HepG2 (cell line): ENCODE data around the gene ATG16L2. TPM values are rescaled to one million over a fixed set of nuclear protein-coding genes. Genes with fewer than 3 reads are reported as not detected.
A peak's percentile ranks its signal among the peaks of the same experiment; 100 is the strongest.

ENCODE experiments used
- ATAC-seq: fragments of 200-7000 bp; cut with Tn5 transposase; 3 replicates; pipeline ENCODE4 v1.9.1; 2020; ENCODE audit warnings: mild to moderate bottlenecking, moderate library complexity
- BruUV-seq: library from RNA; stranded (reverse); fragments of 400-500 nt; replicated peaks from 2 replicates; lab custom pipeline; 2021; lab: Mats Ljungman, UMichigan
- CTCF ChIA-PET: fragments of 300-600 bp; formaldehyde crosslinking; extraction: SDS; loops from one replicate; lab custom pipeline; 2021; ENCODE audit warnings: low total read pairs, inconsistent platforms, low intra/inter-chr PET ratio; lab: Yijun Ruan, JAX
- POLR2A ChIA-PET: fragments of 350-600 bp; sonication (Branson Sonifier 250); formaldehyde crosslinking; loops from one replicate; lab custom pipeline; 2020; ENCODE audit warnings: antibody characterized with exemption, inconsistent platforms; lab: Yijun Ruan, JAX
- DNase-seq: peaks from one replicate; pipeline ENCODE4 v3.0.0-alpha.2; 2015; ENCODE audit warnings: low spot score
- FAIRE-seq: peaks from 3 replicates; lab custom pipeline; 2011; peaks lifted over from hg19 to GRCh38; lab: Jason Lieb, UNC
- H2AFZ ChIP-seq: one replicate; pipeline ENCODE4 v1.6.1; 2011; ENCODE audit warnings: low read length, inconsistent platforms
- H3K27ac ChIP-seq: fragments of 300-600 bp; 3 replicates; pipeline ENCODE4 v1.8.0; 2011; ENCODE audit warnings: mixed run types, mild to moderate bottlenecking, mixed read lengths, low read length, inconsistent platforms; ENCODE audit not compliant: insufficient read depth; ENCODE audit errors: extremely low read length
- H3K27me3 ChIP-seq, 2 experiments: fragments of 200-600 bp in 1 of 2; 2 replicates in 1 of 2; 3 replicates in 1 of 2; pipeline versions ENCODE4 v1.6.0 to v1.8.0; 2011; ENCODE audit warnings: low read length in 2 of 2, mild to moderate bottlenecking in 2 of 2, moderate library complexity in 2 of 2, inconsistent platforms in 1 of 2; ENCODE audit not compliant: insufficient read depth in 2 of 2, control insufficient read depth in 1 of 2
- H3K36me3 ChIP-seq, 2 experiments: fragments of 200-600 bp in 1 of 2; replicated peaks in 1 of 2; 2 replicates in 1 of 2; 3 replicates in 1 of 2; pipeline versions ENCODE4 v1.5.1 to v1.8.0; 2011; ENCODE audit warnings: low read length in 2 of 2, inconsistent platforms in 1 of 2; ENCODE audit not compliant: insufficient read depth in 2 of 2, control insufficient read depth in 1 of 2
- H3K4me1 ChIP-seq: 2 replicates; pipeline ENCODE4 v1.5.1; 2012; ENCODE audit warnings: low read length, inconsistent platforms; ENCODE audit not compliant: insufficient read depth
- H3K4me2 ChIP-seq: 2 replicates; pipeline ENCODE4 v1.6.0; 2011; ENCODE audit warnings: low read depth, low read length, inconsistent platforms
- H3K4me3 ChIP-seq, 3 experiments: fragments of 200-600 bp in 1 of 3; sonication (generic), shearing (Covaris generic) in 1 of 3; replicated peaks in 1 of 3; 2 replicates each; pipeline ENCODE4 v1.5.1; 2011 to 2016; ENCODE audit warnings: low read length in 3 of 3, inconsistent platforms in 2 of 3, low read depth in 2 of 3, mild to moderate bottlenecking in 2 of 3, control low read depth in 1 of 3, mixed read lengths in 1 of 3; ENCODE audit not compliant: insufficient read depth in 1 of 3
- H3K79me2 ChIP-seq: one replicate; pipeline ENCODE4 v1.6.1; 2011; ENCODE audit warnings: low read length, inconsistent platforms; ENCODE audit not compliant: insufficient read depth
- H3K9ac ChIP-seq: 2 replicates; pipeline ENCODE4 v1.6.0; 2011; ENCODE audit warnings: mild to moderate bottlenecking, low read depth, low read length, inconsistent platforms; ENCODE audit not compliant: insufficient read depth
- H3K9me3 ChIP-seq: 2 replicates; pipeline ENCODE4 v1.5.1; 2012; ENCODE audit warnings: mild to moderate bottlenecking, low read length
- H4K20me1 ChIP-seq: 2 replicates; pipeline ENCODE4 v1.6.0; 2011; ENCODE audit warnings: inconsistent platforms, mild to moderate bottlenecking, low read length, moderate library complexity; ENCODE audit not compliant: insufficient read depth
- CBX2 ChIP-seq, 2 experiments: fragments of 200-600 bp in 1 of 2; sonication (generic); formaldehyde crosslinking in 1 of 2; IDR thresholded peaks; 2 replicates each; pipeline versions ENCODE4 v1.7.0 to v1.8.1; 2018 to 2022; ENCODE audit warnings: low read depth in 2 of 2, low read length in 1 of 2, mild to moderate bottlenecking in 1 of 2, missing genetic modification reagents in 1 of 2
- HOXA5 ChIP-seq: sonication (generic); formaldehyde crosslinking; IDR thresholded peaks from 2 replicates; pipeline ENCODE4 v1.4.0; 2020; ENCODE audit warnings: missing genetic modification reagents
- IRF9 ChIP-seq: sonication (generic); formaldehyde crosslinking; IDR thresholded peaks from 2 replicates; pipeline ENCODE4 v1.8.0; 2022; ENCODE audit warnings: missing genetic modification reagents, mild to moderate bottlenecking, borderline replicate concordance
- MTERF4 ChIP-seq: sonication (generic); formaldehyde crosslinking; IDR thresholded peaks from 2 replicates; pipeline ENCODE4 v1.8.0; 2023; ENCODE audit warnings: mild to moderate bottlenecking, missing genetic modification reagents
- NFYB ChIP-seq: sonication (generic); formaldehyde crosslinking; IDR thresholded peaks from 2 replicates; pipeline ENCODE4 v1.4.0; 2020; ENCODE audit warnings: missing genetic modification reagents
- TBL1XR1 ChIP-seq: fragments of 150-350 bp; IDR thresholded peaks from 2 replicates; pipeline ENCODE4 v1.6.1; 2014; ENCODE audit warnings: borderline replicate concordance, low read length; ENCODE audit not compliant: partially characterized antibody
- TGIF2 ChIP-seq: IDR thresholded peaks from 2 replicates; pipeline ENCODE4 v1.6.1; 2016; ENCODE audit warnings: control low read depth, missing compliant biosample characterization
- THAP8 ChIP-seq: sonication (generic); formaldehyde crosslinking; IDR thresholded peaks from 2 replicates; pipeline ENCODE4 v1.5.1; 2020; ENCODE audit warnings: missing genetic modification reagents, mild to moderate bottlenecking, borderline replicate concordance
- ZBTB44 ChIP-seq: sonication (generic); formaldehyde crosslinking; IDR thresholded peaks from 2 replicates; pipeline ENCODE4 v1.4.0; 2020; ENCODE audit warnings: missing genetic modification reagents
- ZNF354B ChIP-seq: sonication (generic); formaldehyde crosslinking; IDR thresholded peaks from 2 replicates; pipeline ENCODE4 v1.8.0; 2022; ENCODE audit warnings: mild to moderate bottlenecking, missing genetic modification reagents
- ZNF501 ChIP-seq: sonication (generic); formaldehyde crosslinking; IDR thresholded peaks from 2 replicates; pipeline ENCODE4 v1.5.1; 2020; ENCODE audit warnings: mild to moderate bottlenecking, moderate library complexity, missing genetic modification reagents
- ZNF513 ChIP-seq: sonication (generic); formaldehyde crosslinking; conservative IDR thresholded peaks from 2 replicates; pipeline ENCODE4 v1.5.0; 2020; ENCODE audit warnings: missing genetic modification reagents
- ZNF773 ChIP-seq: sonication (generic); formaldehyde crosslinking; IDR thresholded peaks from 2 replicates; pipeline ENCODE4 v1.4.0; 2020; ENCODE audit warnings: missing genetic modification reagents, borderline replicate concordance
- ZNF850 ChIP-seq: sonication (generic); formaldehyde crosslinking; conservative IDR thresholded peaks from 2 replicates; pipeline ENCODE4 v1.9.0; 2021; ENCODE audit warnings: mild to moderate bottlenecking, missing genetic modification reagents
- WGBS: methylation state at CpG from one replicate; pipeline ENCODE4 v1.1.6; 2017; ENCODE audit warnings: low lambda C conversion rate; 5-methylcytosine and 5-hydroxymethylcytosine counted together
- in situ Hi-C: cut with HindIII; loops from 2 replicates; pipeline ENCODE4 v1.10.0; 2017; ENCODE audit warnings: low pct_unique_long_range_greater_than_20kb; ENCODE audit not compliant: extremely low pct_ligation_motif_present
- intact Hi-C: fragments of 100-400 bp; cut with micrococcal nuclease; formaldehyde crosslinking; loops from one replicate; pipeline ENCODE4 v1.10.0; 2022; ENCODE audit not compliant: unreplicated experiment
- polyA plus RNA-seq, 8 experiments: library from polyadenylated mRNA; depleted of rRNA in 3 of 8; stranded (reverse) in 7 of 8; unstranded in 1 of 8; fragments of >200 nt; fragmentation: Illumina TruSeq in 4 of 8; extraction: Trizol in 4 of 8; gene quantifications; 2 replicates each; pipeline versions ENCODE4 v1.2.1 to v1.2.3, GENCODE V29; 2011 to 2016; ENCODE audit warnings: low read depth in 4 of 8, missing spikeins in 1 of 8, mixed read lengths in 1 of 8; ENCODE audit not compliant: insufficient read depth in 1 of 8
- total RNA-seq, 5 experiments: library from RNA; depleted of rRNA; stranded (reverse); fragments of >200 nt; fragmentation: Illumina TruSeq; extraction: Trizol; gene quantifications; 2 replicates each; pipeline ENCODE4 v1.2.3, GENCODE V29; 2016; ENCODE audit warnings: low read depth in 1 of 5

The ATG16L2 gene
- total and polyA plus RNA-seq, 2 of the 13 experiments (the other 11 are each of a cell fraction or from before 2014, with no cell fraction given), result 6.2 to 14.8 TPM

GRCh38 chr11:72776117-72776843 lies 37.9 kb upstream of the ATG16L2 start:
- WGBS, result 93% methylated on average over 7 of the region's 9 CpGs
- ATAC-seq, result no peak
- BruUV-seq, result no TSS peak
- Histone ChIP-seq H3K9me3 (no peaks in the 10 kb centered on the region), H3K36me3 (peaks cover 0 to 23% of the 10 kb centered on the region in 2 experiments; a peak in 4 of 5 replicates), H3K4me3 (peak overlapping the region in 1 of 3 experiments; percentile 81; a peak in 1 of 6 replicates), H2AFZ (no peak overlapping the region), H3K4me1 (peaks cover 92% of the 10 kb centered on the region), H4K20me1 (peaks cover 7% of the 10 kb centered on the region; the same call in 1 of the 2 replicates), H3K27me3 (no peaks in the 10 kb centered on the region), H3K27ac (peak overlapping the region; percentile 70), H3K4me2 (peak overlapping the region; percentile 90), H3K79me2 (peaks cover 69% of the 10 kb centered on the region), H3K9ac (no peak overlapping the region; the same call in 1 of the 2 replicates)
- in situ Hi-C loops (no loop called here), intact Hi-C loops (no loop called here)
- no peak for FAIRE-seq
- no peak for DNase-seq
- ChIA-PET CTCF (no interaction called here), POLR2A (interaction anchor here (0.8 to 10.0 kb wide), 6 partner anchors 9 to 26 kb away, joined by 6 to 103 read pairs (median 40); partner anchors contain the start of gene STARD10)
- TF ChIP-seq IRF9 (CRISPR knock-in tag), result 0 out of 2 replicates have a peak, but pooled peaks have one; percentile 9
- TF ChIP-seq ZBTB44, result no peak
- no peak for TF ChIP-seq ZNF354B
- TF ChIP-seq HOXA5 (CRISPR knock-in tag), result no peak
- TF ChIP-seq ZNF501 (CRISPR knock-in tag), result peak; percentile 2; the same call in 1 of the 2 replicates
- TF ChIP-seq ZNF773, result no peak
- TF ChIP-seq NFYB, result no peak
- TF ChIP-seq TBL1XR1, result no peak
- no peak for TF ChIP-seq CBX2 (IDR thresholded peaks at IDR 0.05; ENCODE audit: low read depth, low read length)
- TF ChIP-seq CBX2 (CRISPR knock-in tag; IDR thresholded peaks at IDR 0.05; ENCODE audit: low read depth), result no peak
- TF ChIP-seq THAP8 (CRISPR knock-in tag), result no peak
- 0 out of 2 replicates have a peak, but pooled peaks have one; percentile 4 for TF ChIP-seq MTERF4 (CRISPR knock-in tag)
- TF ChIP-seq TGIF2 (CRISPR knock-in tag), result no peak
- no peak for TF ChIP-seq ZNF850 (CRISPR knock-in tag)
- TF ChIP-seq ZNF513 (CRISPR knock-in tag), result no peak
